Tibial nerve (tissue), 3 donors: ENCODE results near the gene GRIN2A.

ENCODE experiments used
- CTCF ChIP-seq, 5 experiments: fragments of 200-600 bp in 3 of 5; fragments of 450-650 bp in 2 of 5; sonication (generic) in 3 of 5; IDR thresholded peaks; one replicate each; pipeline ENCODE4 v1.5.1; 2016 to 2019; ENCODE audit warnings: antibody characterized with exemption in 5 of 5, mild to moderate bottlenecking in 3 of 5, moderate library complexity in 2 of 5
- POLR2A ChIP-seq, 2 donors: fragments of 450-650 bp; IDR thresholded peaks; one replicate each; pipeline ENCODE4 v1.6.1; 2017; ENCODE audit warnings: antibody characterized with exemption in 2 of 2, mild to moderate bottlenecking in 2 of 2, moderate library complexity in 2 of 2

DNA sequence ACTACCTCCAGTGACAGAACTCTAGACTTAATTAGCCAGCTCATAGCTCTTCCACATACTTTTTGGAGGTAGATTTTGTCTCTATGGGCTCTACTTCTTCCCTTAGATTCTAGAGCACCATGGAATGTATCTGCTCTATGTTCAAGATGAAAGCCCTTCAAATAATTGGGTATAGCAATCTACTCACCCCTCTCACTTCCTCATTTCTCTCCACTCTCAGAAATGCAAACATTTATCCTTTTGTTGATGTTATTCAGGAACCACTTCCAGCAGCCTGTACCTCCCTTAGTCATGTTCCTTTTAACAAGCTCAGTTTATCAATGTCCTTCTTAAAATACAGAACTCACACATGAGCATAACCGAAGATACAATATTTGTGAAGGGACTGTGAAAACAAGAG, 78.5 kb downstream of the GRIN2A start:
- TF ChIP-seq CTCF (IDR thresholded peaks at IDR 0.05) (no peak), POLR2A (IDR thresholded peaks at IDR 0.05) (no peak)
